OCI-M1 (cell line): Measurements from ENCODE around the gene MMP25.

Experiments
- DNase-seq: peaks from one replicate; lab custom pipeline; 2025; lab: John Stamatoyannopoulos, UW

Gene MMP25

GRCh38 chr16:3045758-3046640, at the start of gene MMP25:
Gene MMP25, plus strand, starts transcription at chr16:3046561. Its CDS starts 357 bp downstream, at chr16:3046918.
- DNase-seq: no peak

- no peak for DNase-seq
These were observed 46.4 kb upstream of the MMP25 start for GRCh38 chr16:2999929-3000328.

GRCh38 chr16:3000540-3000939, 45.8 kb upstream of the MMP25 start:
- DNase-seq: no peak

- no peak for DNase-seq
These were observed 45.0 kb upstream of the MMP25 start for GRCh38 chr16:3001316-3001715.

- DNase-seq: peak; percentile 99
These were observed 42.6 kb upstream of the MMP25 start for GRCh38 chr16:3003582-3004270.

- DNase-seq: peak; percentile 35
These were observed 42.0 kb upstream of the MMP25 start for GRCh38 chr16:3004319-3004718.

- DNase-seq: peak; percentile 45
These were observed 41.5 kb upstream of the MMP25 start for GRCh38 chr16:3004781-3005284.

- DNase-seq: peak; percentile 81
These were observed 39.1 kb upstream of the MMP25 start for GRCh38 chr16:3007059-3007956.

- DNase-seq: peak; percentile 69
These were observed 38.2 kb upstream of the MMP25 start for GRCh38 chr16:3007957-3008689.

GRCh38 chr16:3008690-3009037, 37.7 kb upstream of the MMP25 start:
- DNase-seq: peak; percentile 57

- DNase-seq: no peak
These were observed 36.6 kb upstream of the MMP25 start for GRCh38 chr16:3009568-3010390.

- no peak for DNase-seq
These were observed 35.9 kb upstream of the MMP25 start for GRCh38 chr16:3010510-3010909.

- no peak for DNase-seq
These were observed 34.1 kb upstream of the MMP25 start for GRCh38 chr16:3012246-3012645.

GRCh38 chr16:3012828-3013420, 33.4 kb upstream of the MMP25 start, which contains the start of gene CLDN9:
Gene CLDN9, plus strand, starts transcription at chr16:3012923. Its CDS starts 440 bp downstream, at chr16:3013363.
- no peak for DNase-seq

- no peak for DNase-seq
These were observed 32.8 kb upstream of the MMP25 start for GRCh38 chr16:3013491-3013951.

- no peak for DNase-seq
These were observed 32.2 kb upstream of the MMP25 start for GRCh38 chr16:3013998-3014690.

- DNase-seq: no peak
These were observed 31.4 kb upstream of the MMP25 start for GRCh38 chr16:3014971-3015370.

GRCh38 chr16:3015865-3016521, 30.4 kb upstream of the MMP25 start:
- peak; percentile 30 for DNase-seq

- no peak for DNase-seq
These were observed 29.0 kb upstream of the MMP25 start for GRCh38 chr16:3017344-3017743.
